Cerebellar cortex (tissue), 1 donor: ENCODE measurements around the gene SLX4IP.
"Not testable (repeated sequence)": the region's sequence is repeated elsewhere in the genome, so short reads cannot be mapped to it uniquely, and the experiment has no call there.

Source experiments
- DNase-seq: peaks from one replicate; pipeline ENCODE4 v3.0.0-alpha.2; 2015; ENCODE audit warnings: low spot score

Gene SLX4IP

DNA sequence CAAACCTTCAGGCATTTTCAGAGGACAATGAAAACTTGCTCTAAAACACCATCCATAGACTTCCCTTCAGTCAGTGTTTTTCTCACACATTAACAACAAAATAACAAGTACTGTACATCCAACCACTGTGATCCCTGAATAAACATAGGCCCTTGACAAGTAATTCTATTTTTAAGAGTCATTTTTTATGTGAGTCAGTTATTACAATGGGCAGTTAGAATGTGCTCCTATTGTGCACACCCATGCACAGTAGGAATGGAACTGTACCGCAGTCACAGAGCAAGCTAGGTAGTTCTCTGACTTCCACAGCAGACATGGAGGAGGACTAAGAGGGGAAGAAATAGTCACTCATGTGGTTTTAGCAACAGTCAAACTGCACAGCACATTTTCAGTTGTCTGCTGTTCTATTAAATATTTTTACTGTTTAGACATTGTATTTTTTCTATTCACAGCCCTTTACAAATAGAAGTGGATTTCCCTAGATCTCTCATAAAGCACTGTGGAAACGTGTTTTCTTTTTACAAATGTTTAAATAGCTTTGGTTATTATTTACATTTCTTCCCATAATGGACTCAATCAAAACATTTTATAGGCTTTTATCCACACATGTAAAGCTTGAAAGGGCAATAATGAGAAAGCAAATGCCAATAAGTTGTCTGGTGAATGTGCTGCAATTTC is 138.3 kb downstream of the SLX4IP start:
- no peak for DNase-seq

GRCh38 chr20:10573951-10574339 is 138.8 kb downstream of the SLX4IP start:
- no peak for DNase-seq

DNA sequence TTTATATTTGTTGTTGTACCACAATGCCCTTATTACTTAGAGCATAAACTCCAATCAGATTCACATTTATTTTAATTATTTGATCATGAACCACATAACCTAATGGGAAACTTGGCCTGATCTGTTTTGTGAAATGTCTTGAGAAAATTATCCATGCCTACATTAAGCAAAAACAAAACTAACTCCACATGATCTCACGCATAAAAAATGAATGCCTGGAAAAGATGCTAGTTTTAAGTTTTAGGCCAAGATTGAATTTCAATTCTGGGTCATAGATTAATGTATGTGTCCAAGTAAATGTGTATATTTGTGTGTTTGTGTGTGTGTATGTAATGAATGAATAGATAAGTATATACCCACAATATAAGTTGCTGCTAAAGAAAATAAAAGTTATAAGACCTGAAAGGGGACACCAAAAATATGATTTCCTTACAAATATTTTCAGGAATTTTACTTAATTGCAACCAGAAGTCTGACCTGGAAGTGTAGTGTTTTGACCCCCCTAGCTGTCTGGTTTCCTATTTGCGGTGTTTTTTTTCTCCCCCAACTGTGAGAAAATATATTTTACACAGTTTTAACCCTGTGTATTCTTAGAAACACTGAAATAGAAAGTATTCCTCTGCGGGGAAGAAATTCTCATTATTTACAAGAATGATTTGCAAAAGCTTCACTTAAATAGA is 141.4 kb downstream of the SLX4IP start:
- DNase-seq = no peak

DNA sequence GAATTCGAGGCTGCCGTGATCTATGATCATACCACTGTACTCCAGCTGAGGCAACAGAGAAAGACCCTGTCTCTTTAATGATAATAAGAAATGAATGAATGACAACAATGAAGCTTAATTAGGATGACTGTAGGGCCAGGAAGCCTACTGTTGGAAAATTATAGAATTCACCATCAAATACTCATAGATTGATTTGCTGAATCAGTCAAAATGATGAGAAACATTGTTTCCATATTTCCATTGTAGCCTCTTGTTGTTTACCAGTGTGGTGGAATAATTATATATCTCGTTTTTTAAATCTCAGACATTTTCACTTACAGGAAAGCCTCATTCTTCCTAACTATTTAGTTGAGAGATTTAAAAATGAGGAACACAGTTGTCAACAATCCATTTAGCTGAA is 142.5 kb downstream of the SLX4IP start:
- DNase-seq = no peak

DNA sequence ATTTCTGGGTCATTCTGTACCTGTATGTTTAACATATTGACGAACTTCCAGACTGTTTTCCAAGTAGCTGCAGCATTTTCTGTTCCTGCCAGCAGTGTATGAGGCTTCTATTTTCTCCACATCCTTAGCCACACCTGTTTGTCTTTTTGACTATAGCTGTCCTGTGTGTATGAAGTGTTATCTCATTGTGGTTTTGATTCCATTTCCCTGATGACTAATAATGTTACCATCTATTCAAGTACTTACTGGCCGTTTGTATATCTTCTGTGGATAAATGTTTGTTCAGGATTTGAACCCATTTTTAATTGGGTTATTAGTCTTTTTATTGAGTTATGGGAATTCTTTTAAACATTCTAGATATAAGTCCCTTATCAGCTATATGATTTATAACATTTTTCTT is 143.5 kb downstream of the SLX4IP start:
- no peak for DNase-seq

GRCh38 chr20:10579942-10580341 is 144.8 kb downstream of the SLX4IP start:
- DNase-seq = no peak

- DNase-seq = no peak
These were observed 145.6 kb downstream of the SLX4IP start for GRCh38 chr20:10580700-10581099.

DNA sequence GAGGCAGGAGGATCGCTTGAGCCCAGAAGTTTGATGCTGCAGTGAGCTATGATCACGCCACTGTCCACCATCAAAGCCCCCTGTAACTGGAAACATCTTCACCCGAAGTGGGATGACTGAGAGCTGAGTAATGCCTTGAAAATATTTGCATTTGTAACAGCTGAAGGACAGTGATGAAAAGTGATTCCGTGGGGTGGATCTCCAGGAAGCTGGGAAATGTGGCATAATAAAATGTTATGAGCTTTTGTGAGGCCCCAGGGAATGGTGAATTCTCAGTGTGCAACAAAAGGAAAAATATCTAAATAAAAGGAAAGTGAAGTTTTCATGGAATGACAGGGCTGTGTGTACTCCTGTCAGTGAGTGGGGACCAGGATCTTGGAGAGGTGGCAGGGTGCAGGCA is 146.7 kb downstream of the SLX4IP start:
- no peak for DNase-seq

DNA sequence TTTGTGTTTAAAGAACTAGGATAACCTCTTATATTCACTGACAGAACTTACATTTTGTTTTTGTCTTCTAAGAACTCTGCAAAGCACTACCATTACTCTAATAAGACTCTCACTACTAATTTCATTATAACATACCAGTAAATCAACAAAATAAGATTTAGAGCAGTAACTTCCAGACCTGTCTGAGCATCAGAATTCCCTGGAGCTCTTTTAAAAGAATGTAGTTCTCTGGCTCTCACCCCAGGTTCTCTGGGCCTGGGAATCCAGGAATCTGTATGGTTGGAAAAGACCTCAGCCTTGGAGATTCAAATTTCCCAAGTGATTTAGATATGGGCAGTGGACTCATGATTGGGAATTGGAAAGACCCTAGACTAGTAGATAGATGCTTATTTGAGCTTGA is 149.3 kb downstream of the SLX4IP start:
- DNase-seq = no peak

- no peak for DNase-seq
These were observed 150.2 kb downstream of the SLX4IP start for GRCh38 chr20:10585308-10585707.

DNA sequence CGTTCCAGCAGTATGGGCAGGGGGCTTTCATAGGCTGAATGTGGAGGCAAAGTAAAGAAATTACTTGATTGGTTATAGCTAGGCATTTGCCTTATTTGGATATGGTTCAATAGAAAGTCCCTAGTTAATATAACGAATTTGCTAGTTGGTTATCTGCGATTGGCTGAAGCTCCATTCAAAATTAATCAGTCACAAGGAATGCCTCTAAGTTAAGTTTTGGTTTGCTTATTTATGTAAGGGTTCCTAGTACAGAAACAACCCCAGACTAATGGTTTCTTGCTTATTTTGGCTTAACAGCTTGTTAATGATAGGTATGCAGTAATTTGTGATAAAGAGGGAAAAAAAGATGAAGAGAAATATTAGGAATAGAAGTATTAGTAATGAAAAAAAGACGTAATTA is 151.2 kb downstream of the SLX4IP start:
- no peak for DNase-seq

GRCh38 chr20:10590446-10590845 is 155.3 kb downstream of the SLX4IP start:
- not testable (repeated sequence) for DNase-seq

GRCh38 chr20:10590950-10591671 is 156.0 kb downstream of the SLX4IP start:
- DNase-seq = no peak

DNA sequence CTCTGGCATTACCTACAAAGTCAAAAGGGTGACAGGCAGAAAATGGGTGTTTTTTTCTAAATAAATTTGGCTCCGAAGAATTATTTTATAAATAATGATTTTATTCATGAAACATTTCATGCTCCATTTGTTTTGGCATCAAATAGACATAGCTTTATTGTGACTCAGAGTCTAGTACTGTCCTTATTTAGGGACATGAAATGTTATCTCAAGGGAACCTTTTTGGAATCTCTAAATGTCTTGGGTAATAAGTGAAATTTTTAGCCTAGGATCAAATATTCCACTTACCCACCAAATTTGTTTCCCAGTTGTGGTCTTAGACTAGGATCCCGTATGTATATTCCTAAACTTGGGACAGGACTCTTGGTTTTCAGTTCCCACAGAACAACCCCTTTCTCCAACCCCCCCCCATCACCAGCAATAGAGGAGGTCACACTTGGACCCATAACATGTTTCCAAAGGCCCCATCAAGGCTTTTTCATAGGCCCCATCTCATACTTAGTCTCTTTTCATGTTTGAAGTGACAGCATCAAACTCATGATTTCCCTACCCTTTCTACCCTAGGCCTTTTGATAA is 156.9 kb downstream of the SLX4IP start:
- no peak for DNase-seq

DNA sequence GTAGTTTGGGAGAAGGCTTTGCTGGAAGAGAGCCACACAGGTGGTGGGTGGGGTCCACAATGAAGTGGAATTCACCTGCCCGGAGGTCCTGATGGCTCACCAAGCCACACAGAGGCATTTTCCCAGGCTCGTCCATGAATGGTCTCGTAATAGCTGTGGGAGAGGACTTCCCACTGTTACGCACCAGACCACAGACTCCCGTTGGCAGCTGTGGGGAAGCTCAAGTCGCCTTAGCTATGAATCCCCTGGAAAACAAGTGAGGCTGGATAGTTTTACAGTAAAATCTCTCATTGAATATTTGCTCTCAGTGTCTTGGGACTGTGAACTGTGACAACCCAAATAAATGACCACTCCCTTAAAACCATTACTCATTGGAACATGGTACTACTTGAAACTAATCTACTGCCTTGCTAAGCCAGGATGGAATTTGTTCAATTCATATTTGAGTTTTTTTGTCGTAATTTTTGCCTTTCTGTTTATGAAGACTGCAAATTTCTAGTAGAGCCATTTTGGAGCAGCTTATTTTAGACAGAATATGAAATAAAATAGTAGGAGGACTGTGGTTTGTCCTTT is 159.3 kb downstream of the SLX4IP start:
- DNase-seq = no peak

DNA sequence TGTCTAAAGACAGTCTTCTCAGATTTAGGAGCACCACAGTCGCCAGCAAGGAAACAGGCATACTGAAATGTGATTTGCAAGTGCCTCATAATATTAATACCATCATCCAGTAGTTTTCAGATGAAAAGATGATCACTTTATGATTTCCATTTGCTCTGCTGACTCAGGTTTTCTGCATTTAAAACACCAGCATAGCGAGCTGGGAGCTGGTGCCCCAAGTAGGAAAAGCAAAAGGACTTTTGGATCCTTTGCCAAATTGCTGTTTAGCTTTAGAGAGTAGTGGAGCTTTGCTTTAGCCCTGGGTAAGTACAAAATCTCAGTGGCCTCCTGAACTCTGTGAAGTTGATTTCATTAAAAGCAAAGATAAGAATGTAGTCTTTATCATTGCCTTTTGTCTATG is 160.2 kb downstream of the SLX4IP start:
- no peak for DNase-seq

DNA sequence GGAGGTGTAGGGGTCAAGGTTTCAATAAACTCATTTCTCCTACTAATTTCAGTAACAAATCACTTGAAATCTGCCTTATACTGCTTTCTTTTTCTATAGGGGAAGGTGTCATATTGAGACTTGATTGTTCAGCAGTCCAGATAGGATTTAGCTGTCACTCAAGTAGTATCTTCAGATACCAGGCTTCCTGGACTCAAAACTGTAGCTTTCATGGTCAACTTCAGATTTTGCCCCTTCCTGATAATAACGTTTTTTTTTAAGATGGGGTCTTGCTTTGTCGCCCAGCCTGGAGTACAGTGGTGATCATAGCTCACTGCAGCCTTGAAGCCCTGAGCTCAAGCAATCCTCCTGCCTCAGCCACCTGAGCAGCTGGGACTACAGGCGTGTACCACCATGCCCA is 160.9 kb downstream of the SLX4IP start:
- no peak for DNase-seq

GRCh38 chr20:10596710-10597121 is 161.6 kb downstream of the SLX4IP start:
- no peak for DNase-seq

DNA sequence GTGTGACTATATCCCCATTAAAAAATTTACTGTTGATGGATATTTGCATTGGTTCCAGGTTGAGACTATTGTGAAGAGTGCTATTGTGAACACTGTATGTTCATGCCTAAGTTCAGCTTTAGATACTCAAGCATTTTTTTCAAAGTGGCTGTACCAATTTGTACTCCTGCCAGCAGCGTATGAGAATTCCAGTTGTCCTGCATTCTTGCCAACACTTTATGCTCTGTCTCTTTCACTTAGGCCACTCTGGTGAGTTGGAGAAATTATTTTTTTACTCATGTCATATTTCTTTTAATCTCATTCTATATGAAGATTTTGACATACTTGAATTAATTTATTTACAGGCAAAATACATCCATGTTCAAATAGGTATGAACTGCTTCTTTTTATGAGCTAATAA is 162.5 kb downstream of the SLX4IP start:
- no peak for DNase-seq

- DNase-seq = no peak
These were observed 167.2 kb downstream of the SLX4IP start for GRCh38 chr20:10602221-10602871.

DNA sequence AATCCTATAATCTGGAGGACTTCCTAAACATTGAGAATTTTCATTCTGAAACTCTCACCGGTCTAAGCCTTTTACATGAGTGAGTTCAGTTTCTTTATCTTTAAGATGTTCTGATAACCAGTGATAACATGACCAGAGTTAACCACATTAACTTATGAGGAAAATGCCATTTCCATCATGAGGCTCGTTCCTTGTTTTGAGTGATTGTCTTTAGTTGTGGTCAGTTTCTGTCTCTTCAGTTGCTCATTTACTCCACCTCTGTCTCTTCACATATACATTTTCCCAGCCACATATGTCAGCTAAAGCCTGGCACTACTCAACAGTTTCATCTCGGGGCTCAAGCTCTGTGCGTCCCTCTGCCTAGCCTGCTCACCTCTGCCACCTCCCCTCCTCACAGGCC is 168.3 kb downstream of the SLX4IP start:
- DNase-seq = no peak
